ENCODE results near the gene SREBF1. TPM values are rescaled to one million over a fixed set of nuclear protein-coding genes. Genes with fewer than 3 reads are reported as not detected.

SREBF1 gene
- total RNA-seq, 4 donors from 2014 or later: 16.1 to 90.7 (median 56.1) TPM

- Histone ChIP-seq H3K27ac (peak overlapping the region in 3 of 4 donors; percentile 68 to 77 (median 72)), H3K4me3 (no peak overlapping the region), H3K27me3 (no peaks in the 10 kb centered on the region), H3K4me1 (peaks cover 3 to 92% (median 33%) of the 10 kb centered on the region in 3 donors), H3K9me3 (no peaks in the 10 kb centered on the region), H3K36me3 (no peaks in the 10 kb centered on the region)
- no peak for ATAC-seq
- TF ChIP-seq POLR2A (IDR thresholded peaks at IDR 0.05): no peak
- no peak for TF ChIP-seq CTCF (IDR thresholded peaks at IDR 0.05)
- TF ChIP-seq EP300 (IDR thresholded peaks at IDR 0.05): no peak
- TF ChIP-seq POLR2AphosphoS5 (IDR thresholded peaks at IDR 0.05): no peak
- 60 to 67% methylated on average over 5 to 6 of the region's 7 CpGs for WGBS, 2 donors (ENCODE audit: low coverage in 1 of 2)
These were observed 69.5 kb downstream of the SREBF1 start for GRCh38 chr17:17767154-17767869.

GRCh38 chr17:17766744-17767120 lies 70.1 kb downstream of the SREBF1 start:
- no peaks in the 10 kb centered on the region for H3K9me3 ChIP-seq
- peak overlapping the region in 3 of 4 donors; percentile 68 to 77 (median 72) for H3K27ac ChIP-seq
- no peaks in the 10 kb centered on the region for H3K36me3 ChIP-seq
- H3K4me1 ChIP-seq: peaks cover 3 to 89% (median 33%) of the 10 kb centered on the region in 3 donors
- no peaks in the 10 kb centered on the region for H3K27me3 ChIP-seq
- 75% methylated on average over 2 to 3 of the region's 4 CpGs for WGBS, 2 donors (ENCODE audit: low coverage in 1 of 2)
- no peak overlapping the region for H3K4me3 ChIP-seq
- ATAC-seq: no peak
- no peak for TF ChIP-seq EP300 (IDR thresholded peaks at IDR 0.05)

GRCh38 chr17:17766077-17766743 lies 70.6 kb downstream of the SREBF1 start:
- Histone ChIP-seq H3K9me3 (no peaks in the 10 kb centered on the region), H3K36me3 (no peaks in the 10 kb centered on the region), H3K4me3 (no peak overlapping the region), H3K4me1 (peaks cover 3 to 89% (median 33%) of the 10 kb centered on the region in 3 donors), H3K27me3 (no peaks in the 10 kb centered on the region), H3K27ac (peak overlapping the region in 3 of 4 donors; percentile 68 to 77 (median 72))
- WGBS, 2 donors (ENCODE audit: low coverage in 1 of 2): 59% methylated on average over 7 of the region's 20 CpGs; no CpG with 5 or more reads in 1 of the 2 donors
- peak; percentile 37 for ATAC-seq
- TF ChIP-seq CTCF (IDR thresholded peaks at IDR 0.05): no peak

GRCh38 chr17:17765359-17766076 lies 71.3 kb downstream of the SREBF1 start:
- ATAC-seq: no peak
- TF ChIP-seq CTCF (IDR thresholded peaks at IDR 0.05) (no peak), EP300 (IDR thresholded peaks at IDR 0.05) (no peak), POLR2A (IDR thresholded peaks at IDR 0.05) (no peak)
- H3K4me3 ChIP-seq: no peak overlapping the region
- H3K9me3 ChIP-seq: no peaks in the 10 kb centered on the region
- peak overlapping the region in 3 of 4 donors; percentile 44 to 77 (median 72) for H3K27ac ChIP-seq
- no peaks in the 10 kb centered on the region for H3K27me3 ChIP-seq
- H3K4me1 ChIP-seq: peaks cover 3 to 88% (median 27%) of the 10 kb centered on the region in 3 donors
- 60 to 90% methylated on average over 2 to 4 of the region's 14 CpGs for WGBS, 2 donors (ENCODE audit: low coverage in 1 of 2)
- H3K36me3 ChIP-seq: no peaks in the 10 kb centered on the region

GRCh38 chr17:17763734-17764133 lies 73.1 kb downstream of the SREBF1 start:
- H3K4me1 ChIP-seq: peaks cover 3 to 85% (median 12%) of the 10 kb centered on the region in 3 donors
- H3K9me3 ChIP-seq: no peaks in the 10 kb centered on the region
- no peak for ATAC-seq
- H3K27me3 ChIP-seq: no peaks in the 10 kb centered on the region
- H3K4me3 ChIP-seq: no peak overlapping the region
- H3K36me3 ChIP-seq: no peaks in the 10 kb centered on the region
- 85% methylated on average over 5 of the region's 5 CpGs; no CpG with 5 or more reads in 1 of the 2 donors for WGBS, 2 donors (ENCODE audit: low coverage in 1 of 2)
- TF ChIP-seq CTCF (IDR thresholded peaks at IDR 0.05): no peak
- no peak for TF ChIP-seq EP300 (IDR thresholded peaks at IDR 0.05)
- no peak for TF ChIP-seq POLR2AphosphoS5 (IDR thresholded peaks at IDR 0.05)
- no peak for TF ChIP-seq POLR2A (IDR thresholded peaks at IDR 0.05)
- peak overlapping the region in 2 of 4 donors; percentile 7 to 33 for H3K27ac ChIP-seq
